ENCODE results near the gene SYMPK.

- TF ChIP-seq, protein P1, sequence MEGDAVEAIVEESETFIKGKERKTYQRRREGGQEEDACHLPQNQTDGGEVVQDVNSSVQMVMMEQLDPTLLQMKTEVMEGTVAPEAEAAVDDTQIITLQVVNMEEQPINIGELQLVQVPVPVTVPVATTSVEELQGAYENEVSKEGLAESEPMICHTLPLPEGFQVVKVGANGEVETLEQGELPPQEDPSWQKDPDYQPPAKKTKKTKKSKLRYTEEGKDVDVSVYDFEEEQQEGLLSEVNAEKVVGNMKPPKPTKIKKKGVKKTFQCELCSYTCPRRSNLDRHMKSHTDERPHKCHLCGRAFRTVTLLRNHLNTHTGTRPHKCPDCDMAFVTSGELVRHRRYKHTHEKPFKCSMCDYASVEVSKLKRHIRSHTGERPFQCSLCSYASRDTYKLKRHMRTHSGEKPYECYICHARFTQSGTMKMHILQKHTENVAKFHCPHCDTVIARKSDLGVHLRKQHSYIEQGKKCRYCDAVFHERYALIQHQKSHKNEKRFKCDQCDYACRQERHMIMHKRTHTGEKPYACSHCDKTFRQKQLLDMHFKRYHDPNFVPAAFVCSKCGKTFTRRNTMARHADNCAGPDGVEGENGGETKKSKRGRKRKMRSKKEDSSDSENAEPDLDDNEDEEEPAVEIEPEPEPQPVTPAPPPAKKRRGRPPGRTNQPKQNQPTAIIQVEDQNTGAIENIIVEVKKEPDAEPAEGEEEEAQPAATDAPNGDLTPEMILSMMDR (IDR thresholded peaks at IDR 0.05; ENCODE audit: borderline replicate concordance, extremely low read depth, low read length, poor library complexity, severe bottlenecking) = no peak
- TF ChIP-seq EZH2 (IDR thresholded peaks at IDR 0.05; ENCODE audit: borderline replicate concordance, low read depth, low read length, severe bottlenecking) = no peak
These were observed 23.7 kb upstream of the SYMPK start for GRCh38 chr19:45886427-45887199.
